Measurements from ENCODE around the gene PDZD4.

Gene PDZD4

DNA sequence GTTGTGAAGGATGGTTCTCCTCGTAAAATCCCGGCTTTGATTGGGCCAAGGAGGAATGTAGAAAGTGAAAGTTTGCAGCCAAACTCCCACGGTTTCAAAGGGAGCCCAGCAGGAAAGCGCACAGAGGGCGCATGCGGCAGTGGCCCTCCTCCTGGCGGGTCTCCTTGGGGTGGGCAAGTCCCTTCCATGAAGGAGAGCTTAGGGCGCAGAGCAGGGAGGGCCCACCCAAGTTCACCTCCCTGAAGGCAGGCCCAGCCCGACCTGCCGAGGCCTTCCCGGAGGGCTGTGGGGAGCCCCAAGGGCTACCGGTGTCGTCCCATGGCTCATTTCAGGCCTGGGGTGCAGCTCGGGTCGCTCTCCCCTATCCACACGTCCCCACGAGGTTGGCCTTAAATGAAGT lies 2.0 kb downstream of the PDZD4 start:
- DNase-seq (ENCODE audit: low read depth): no peak
- TF ChIP-seq CTCF (IDR thresholded peaks at IDR 0.05; ENCODE audit: low read length, missing control alignments): no peak
- H3K4me3 ChIP-seq (replicated peaks; ENCODE audit: low read depth, low read length): no peak overlapping the region

DNA sequence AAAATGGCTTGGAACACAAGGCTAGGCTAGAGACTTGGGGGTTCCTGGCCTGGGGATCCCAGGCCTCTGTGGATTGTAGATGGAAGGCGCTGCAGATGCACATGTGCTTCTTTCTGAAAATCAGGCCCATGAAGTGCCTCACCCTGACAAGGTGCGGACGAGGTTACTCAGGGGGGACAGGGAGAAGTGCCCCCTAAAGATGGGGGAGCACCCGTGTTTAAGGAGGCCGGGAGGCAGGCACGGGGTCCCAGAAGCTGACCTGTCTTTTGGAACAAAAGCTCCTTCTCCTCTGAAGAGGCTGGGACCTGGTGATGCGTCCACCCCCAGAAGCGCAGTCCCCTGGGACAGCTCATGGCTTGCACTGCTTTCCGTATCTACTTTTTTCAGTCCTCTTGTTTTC lies 2.4 kb downstream of the PDZD4 start:
- TF ChIP-seq CTCF (IDR thresholded peaks at IDR 0.05; ENCODE audit: low read length, missing control alignments): no peak
- H3K4me3 ChIP-seq (replicated peaks; ENCODE audit: low read depth, low read length): no peak overlapping the region
- DNase-seq (ENCODE audit: low read depth): no peak

DNA sequence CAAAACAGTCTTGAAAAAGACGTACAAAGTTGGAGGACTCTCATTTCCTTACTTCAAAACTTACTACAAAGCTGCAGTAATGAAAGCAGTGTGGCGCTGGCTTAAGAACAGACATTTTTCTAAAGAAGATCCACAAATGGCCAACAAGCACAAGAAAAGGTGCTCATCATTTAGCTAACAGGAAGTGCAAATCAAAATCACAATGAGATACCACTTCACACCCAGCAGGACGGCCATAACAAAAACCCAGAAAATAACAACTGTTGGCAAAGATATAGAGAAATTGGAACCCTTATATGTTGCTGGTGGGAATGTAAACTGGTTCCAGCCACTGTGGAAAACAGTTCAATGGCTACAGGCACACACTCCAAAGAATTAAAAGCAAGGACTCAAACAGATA lies 3.3 kb downstream of the PDZD4 start:
- DNase-seq (ENCODE audit: low read depth): no peak
- no peak overlapping the region for H3K4me3 ChIP-seq (replicated peaks; ENCODE audit: low read depth, low read length)
- no peak for TF ChIP-seq CTCF (IDR thresholded peaks at IDR 0.05; ENCODE audit: low read length, missing control alignments)

- DNase-seq (ENCODE audit: low read depth): no peak
- TF ChIP-seq CTCF (IDR thresholded peaks at IDR 0.05; ENCODE audit: low read length, missing control alignments): no peak
- no peak overlapping the region for H3K4me3 ChIP-seq (replicated peaks; ENCODE audit: low read depth, low read length)
Measured at GRCh38 chrX:153825042-153825441, 5.3 kb downstream of the PDZD4 start.

- no peak overlapping the region for H3K4me3 ChIP-seq (replicated peaks; ENCODE audit: low read depth, low read length)
- no peak for TF ChIP-seq CTCF (IDR thresholded peaks at IDR 0.05; ENCODE audit: low read length, missing control alignments)
- DNase-seq (ENCODE audit: low read depth): no peak
Measured at GRCh38 chrX:153824348-153824747, 6.0 kb downstream of the PDZD4 start.

- no peak overlapping the region for H3K4me3 ChIP-seq (replicated peaks; ENCODE audit: low read depth, low read length)
- no peak for TF ChIP-seq CTCF (IDR thresholded peaks at IDR 0.05; ENCODE audit: low read length, missing control alignments)
- DNase-seq (ENCODE audit: low read depth): no peak
Measured at GRCh38 chrX:153821066-153821465, 9.3 kb downstream of the PDZD4 start.

DNA sequence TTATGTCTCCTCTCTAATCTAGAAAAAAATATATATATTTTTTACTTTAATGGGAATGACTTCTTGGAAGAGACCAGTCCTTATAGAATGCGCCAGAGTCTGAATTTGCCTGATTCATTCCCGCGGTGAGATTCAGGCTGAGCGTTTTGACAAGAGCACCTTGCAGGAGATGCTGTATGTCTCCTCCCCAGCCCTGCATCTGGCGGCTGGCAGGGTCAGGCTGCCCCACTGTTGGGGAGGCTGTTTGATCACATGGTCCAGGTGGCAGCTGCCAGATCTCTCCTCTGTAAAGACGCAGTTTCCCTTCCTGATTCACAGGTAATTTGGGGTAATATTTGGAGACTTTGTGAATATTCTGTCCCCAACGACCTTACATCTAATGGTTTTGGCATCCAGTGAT lies 9.7 kb downstream of the PDZD4 start:
- DNase-seq (ENCODE audit: low read depth): no peak
- TF ChIP-seq CTCF (IDR thresholded peaks at IDR 0.05; ENCODE audit: low read length, missing control alignments): no peak
- H3K4me3 ChIP-seq (replicated peaks; ENCODE audit: low read depth, low read length): no peak overlapping the region

Data from fibroblast of pulmonary artery (primary cell).